GM12875 (cell line): ENCODE measurements around the gene TMUB2.

Experiments used
- H3K4me3 ChIP-seq: one replicate; pipeline ENCODE4 v1.5.1; 2011; ENCODE audit warnings: low read depth, low read length, control low read depth
- TF ChIP-seq, protein P1 (sequence below): IDR thresholded peaks from 2 replicates; pipeline ENCODE4 v1.5.1; 2011; ENCODE audit warnings: low read depth, mild to moderate bottlenecking, control low read depth, inconsistent platforms, low read length, moderate library complexity, borderline replicate concordance; ENCODE audit not compliant: insufficient read depth

The TMUB2 gene

DNA sequence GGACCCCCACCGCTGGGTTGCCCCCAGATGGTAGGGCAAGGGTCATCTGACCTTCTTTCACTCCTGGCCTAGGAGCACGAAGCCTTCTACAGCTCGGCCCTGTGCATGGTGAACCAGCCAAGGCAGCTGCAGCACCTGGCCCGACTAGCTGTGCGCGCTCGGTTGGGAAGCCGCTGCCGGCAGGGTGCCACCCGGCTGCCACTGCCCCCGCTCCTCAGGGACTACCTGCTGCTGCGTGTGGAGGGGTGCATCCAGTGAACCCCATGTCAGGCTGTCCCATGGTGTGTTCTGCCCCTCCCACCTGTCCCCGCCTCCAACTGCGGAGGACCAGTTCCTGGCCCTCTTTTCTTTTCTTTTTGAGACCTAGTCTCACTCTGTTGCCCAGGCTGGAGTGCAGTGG, 8.6 kb upstream of the TMUB2 start:
- no peak overlapping the region for H3K4me3 ChIP-seq

DNA sequence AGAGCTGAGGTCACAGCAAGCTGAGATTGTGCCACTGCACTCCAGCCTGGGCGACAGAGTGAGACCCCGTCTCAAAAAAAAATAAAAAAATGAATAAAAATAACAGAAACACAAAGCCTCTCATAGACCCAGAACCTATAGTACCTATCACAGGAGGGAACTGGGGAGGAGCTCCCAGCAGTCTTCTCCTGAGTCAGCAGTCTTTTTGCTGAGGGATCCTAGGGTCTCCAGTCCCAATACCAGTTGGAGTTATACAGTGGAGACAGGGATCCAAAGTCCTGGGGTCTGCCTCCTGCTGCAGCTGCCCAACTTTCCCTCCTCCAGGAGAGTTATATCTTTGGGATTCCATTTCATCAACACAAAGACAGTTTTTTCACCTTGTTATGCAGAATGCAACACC, 3.7 kb upstream of the TMUB2 start:
- H3K4me3 ChIP-seq: no peak overlapping the region
- TF ChIP-seq, protein P1, sequence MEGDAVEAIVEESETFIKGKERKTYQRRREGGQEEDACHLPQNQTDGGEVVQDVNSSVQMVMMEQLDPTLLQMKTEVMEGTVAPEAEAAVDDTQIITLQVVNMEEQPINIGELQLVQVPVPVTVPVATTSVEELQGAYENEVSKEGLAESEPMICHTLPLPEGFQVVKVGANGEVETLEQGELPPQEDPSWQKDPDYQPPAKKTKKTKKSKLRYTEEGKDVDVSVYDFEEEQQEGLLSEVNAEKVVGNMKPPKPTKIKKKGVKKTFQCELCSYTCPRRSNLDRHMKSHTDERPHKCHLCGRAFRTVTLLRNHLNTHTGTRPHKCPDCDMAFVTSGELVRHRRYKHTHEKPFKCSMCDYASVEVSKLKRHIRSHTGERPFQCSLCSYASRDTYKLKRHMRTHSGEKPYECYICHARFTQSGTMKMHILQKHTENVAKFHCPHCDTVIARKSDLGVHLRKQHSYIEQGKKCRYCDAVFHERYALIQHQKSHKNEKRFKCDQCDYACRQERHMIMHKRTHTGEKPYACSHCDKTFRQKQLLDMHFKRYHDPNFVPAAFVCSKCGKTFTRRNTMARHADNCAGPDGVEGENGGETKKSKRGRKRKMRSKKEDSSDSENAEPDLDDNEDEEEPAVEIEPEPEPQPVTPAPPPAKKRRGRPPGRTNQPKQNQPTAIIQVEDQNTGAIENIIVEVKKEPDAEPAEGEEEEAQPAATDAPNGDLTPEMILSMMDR: no peak

More for the DNA sequence above, 8.6 kb upstream of the TMUB2 start:
- TF ChIP-seq, protein P1: no peak

DNA sequence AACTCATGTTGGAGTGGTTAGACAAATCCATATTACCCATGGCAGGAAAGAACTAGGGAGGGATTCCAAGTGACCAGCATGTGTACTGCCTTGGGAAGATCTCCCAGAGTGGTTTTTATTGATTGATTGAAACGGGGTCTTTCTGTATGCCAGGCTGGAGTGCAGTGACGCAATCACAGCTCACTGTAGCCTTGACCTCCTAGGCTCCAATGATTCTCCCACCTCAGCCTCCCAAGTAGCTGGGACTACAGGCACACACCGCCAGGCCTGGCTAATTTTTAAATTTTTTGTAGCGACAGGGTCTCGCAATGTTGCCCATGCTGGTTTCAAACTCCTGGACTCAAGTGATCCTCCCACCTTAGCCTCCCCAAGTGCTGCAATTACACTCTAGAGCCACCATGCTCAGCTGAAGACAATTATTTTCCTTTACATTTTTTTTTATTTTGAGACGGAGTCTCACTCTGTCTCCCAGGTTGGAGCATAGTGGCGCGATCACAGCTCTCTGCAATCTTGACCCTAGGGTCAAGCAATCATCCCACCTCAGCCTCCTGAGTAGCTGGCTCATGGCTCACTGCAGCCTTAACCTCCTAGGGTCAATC, 2.5 kb upstream of the TMUB2 start:
- no peak overlapping the region for H3K4me3 ChIP-seq

DNA sequence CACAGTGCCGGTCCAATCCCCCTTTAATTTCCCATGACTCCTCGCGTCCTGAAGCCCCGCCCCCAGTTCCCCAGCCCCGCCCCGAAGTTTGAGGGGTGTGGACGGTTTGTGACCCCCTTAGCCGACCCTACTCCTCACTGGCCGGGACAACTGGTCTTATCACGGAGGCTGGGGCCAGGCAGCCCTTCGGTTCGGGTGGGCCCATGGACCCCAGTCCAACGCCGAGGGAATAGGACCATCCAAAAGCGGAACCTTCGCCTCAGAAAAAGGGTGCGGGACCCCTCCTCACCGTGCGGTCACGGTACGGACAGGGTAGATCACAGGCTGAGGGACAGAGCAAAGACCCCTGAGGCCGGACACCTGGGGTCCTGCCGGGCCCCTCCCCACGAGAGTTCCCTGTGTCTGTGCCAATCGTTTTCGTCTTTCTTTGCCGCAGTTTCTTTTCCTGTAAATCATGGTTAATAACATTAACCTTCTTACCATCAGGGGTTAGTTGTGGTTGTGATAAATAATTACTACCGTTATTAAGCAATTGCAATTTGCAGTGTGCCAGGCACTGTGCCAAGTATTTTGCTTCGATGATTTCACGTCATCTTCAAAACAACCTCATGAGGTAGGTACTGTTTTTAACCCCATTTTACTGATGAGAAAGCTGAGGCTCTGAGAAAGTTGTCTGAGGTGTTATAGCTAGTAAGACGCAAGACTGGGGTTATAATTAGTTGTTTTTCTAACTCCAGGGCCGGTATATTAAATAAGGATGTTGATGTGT, 543 bp downstream of the TMUB2 start:
- TF ChIP-seq, protein P1: no peak
- peak overlapping the region; percentile 90 for H3K4me3 ChIP-seq

More for the DNA sequence above, 2.5 kb upstream of the TMUB2 start:
- TF ChIP-seq, protein P1: no peak

DNA sequence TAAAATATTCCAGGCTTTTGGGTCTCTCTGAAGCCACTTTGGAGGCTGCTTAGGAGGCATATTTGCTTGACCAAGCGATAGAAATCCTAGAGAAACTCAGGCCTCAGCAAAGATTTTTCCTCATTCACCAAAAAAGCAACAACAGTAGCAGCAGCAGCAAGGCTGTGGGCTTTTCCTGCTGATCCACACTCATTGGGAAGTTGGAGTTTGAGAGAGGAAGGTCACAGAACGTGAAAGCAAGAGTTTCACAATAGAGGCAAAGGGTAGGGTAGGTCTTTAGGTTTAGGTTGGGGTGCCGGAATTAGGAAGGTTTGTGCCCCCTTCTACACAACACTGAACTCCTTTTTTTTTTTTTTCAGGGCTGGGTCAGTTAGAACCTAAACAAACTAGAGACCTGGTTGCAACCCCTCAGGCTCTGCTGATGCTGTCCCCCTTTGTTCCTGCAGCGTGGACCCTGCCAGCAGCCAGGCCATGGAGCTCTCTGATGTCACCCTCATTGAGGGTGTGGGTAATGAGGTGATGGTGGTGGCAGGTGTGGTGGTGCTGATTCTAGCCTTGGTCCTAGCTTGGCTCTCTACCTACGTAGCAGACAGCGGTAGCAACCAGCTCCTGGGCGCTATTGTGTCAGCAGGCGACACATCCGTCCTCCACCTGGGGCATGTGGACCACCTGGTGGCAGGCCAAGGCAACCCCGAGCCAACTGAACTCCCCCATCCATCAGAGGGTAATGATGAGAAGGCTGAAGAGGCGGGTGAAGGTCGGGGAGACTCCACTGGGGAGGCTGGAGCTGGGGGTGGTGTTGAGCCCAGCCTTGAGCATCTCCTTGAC, 2.0 kb downstream of the TMUB2 start:
- no peak overlapping the region for H3K4me3 ChIP-seq
- TF ChIP-seq, protein P1: no peak

DNA sequence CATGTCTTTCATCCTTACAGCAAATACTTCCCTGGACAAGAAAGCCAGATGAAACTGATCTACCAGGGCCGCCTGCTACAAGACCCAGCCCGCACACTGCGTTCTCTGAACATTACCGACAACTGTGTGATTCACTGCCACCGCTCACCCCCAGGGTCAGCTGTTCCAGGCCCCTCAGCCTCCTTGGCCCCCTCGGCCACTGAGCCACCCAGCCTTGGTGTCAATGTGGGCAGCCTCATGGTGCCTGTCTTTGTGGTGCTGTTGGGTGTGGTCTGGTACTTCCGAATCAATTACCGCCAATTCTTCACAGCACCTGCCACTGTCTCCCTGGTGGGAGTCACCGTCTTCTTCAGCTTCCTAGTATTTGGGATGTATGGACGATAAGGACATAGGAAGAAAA, 3.7 kb downstream of the TMUB2 start:
- H3K4me3 ChIP-seq: no peak overlapping the region
- TF ChIP-seq, protein P1: no peak
